ENCODE measurements around the gene EFCAB6.

EFCAB6 gene

GRCh38 chr22:43535741-43536140 lies 276.4 kb downstream of the EFCAB6 start:
- Histone ChIP-seq H3K36me3 (ENCODE audit: control insufficient read depth, low read length) (no peaks in the 10 kb centered on the region), H3K79me2 (ENCODE audit: control insufficient read depth, low read length) (no peaks in the 10 kb centered on the region), H3K27me3 (ENCODE audit: control insufficient read depth, low read length) (no peaks in the 10 kb centered on the region), H3K4me2 (ENCODE audit: low read length) (no peak overlapping the region), H3F3A (ENCODE audit: control insufficient read depth, insufficient read depth) (no peaks in the 10 kb centered on the region), H4K20me1 (ENCODE audit: control insufficient read depth, insufficient read depth, low read depth, low read length) (no peaks in the 10 kb centered on the region), H3K9me2 (replicated peaks; ENCODE audit: control insufficient read depth, low read length) (no peaks in the 10 kb centered on the region), H3K27ac (ENCODE audit: low read depth, low read length) (no peak overlapping the region), H3K4me3 (ENCODE audit: low read length) (no peak overlapping the region), H3K4me1 (ENCODE audit: control insufficient read depth, low read length) (no peaks in the 10 kb centered on the region), H3K9me3 (ENCODE audit: control insufficient read depth, insufficient read depth, low read length) (no peaks in the 10 kb centered on the region)
- TF ChIP-seq EZH2phosphoT487 (IDR thresholded peaks at IDR 0.05; ENCODE audit: borderline replicate concordance, low read length): no peak
- TF ChIP-seq CTCF (IDR thresholded peaks at IDR 0.05; ENCODE audit: low read depth, low read length, poor library complexity, severe bottlenecking): no peak

- Histone ChIP-seq H3K9me3 (ENCODE audit: control insufficient read depth, insufficient read depth, low read length) (no peaks in the 10 kb centered on the region), H4K20me1 (ENCODE audit: control insufficient read depth, insufficient read depth, low read depth, low read length) (no peaks in the 10 kb centered on the region), H3K79me2 (ENCODE audit: control insufficient read depth, low read length) (no peaks in the 10 kb centered on the region), H3K9me2 (replicated peaks; ENCODE audit: control insufficient read depth, low read length) (no peaks in the 10 kb centered on the region), H3K27me3 (ENCODE audit: control insufficient read depth, low read length) (no peaks in the 10 kb centered on the region), H3K4me2 (ENCODE audit: low read length) (no peak overlapping the region), H3K4me3 (ENCODE audit: low read length) (no peak overlapping the region), H3F3A (ENCODE audit: control insufficient read depth, insufficient read depth) (no peaks in the 10 kb centered on the region), H3K4me1 (ENCODE audit: control insufficient read depth, low read length) (no peaks in the 10 kb centered on the region), H3K36me3 (ENCODE audit: control insufficient read depth, low read length) (no peaks in the 10 kb centered on the region), H3K27ac (ENCODE audit: low read depth, low read length) (no peak overlapping the region)
- TF ChIP-seq CTCF (IDR thresholded peaks at IDR 0.05; ENCODE audit: low read depth, low read length, poor library complexity, severe bottlenecking) (no peak), EZH2phosphoT487 (IDR thresholded peaks at IDR 0.05; ENCODE audit: borderline replicate concordance, low read length) (no peak)
Measured at GRCh38 chr22:43535336-43535735, 276.8 kb downstream of the EFCAB6 start.

- H3K4me3 ChIP-seq (ENCODE audit: low read length): no peak overlapping the region
- H3K4me2 ChIP-seq (ENCODE audit: low read length): no peak overlapping the region
- H3K27me3 ChIP-seq (ENCODE audit: control insufficient read depth, low read length): no peaks in the 10 kb centered on the region
- H3K36me3 ChIP-seq (ENCODE audit: control insufficient read depth, low read length): no peaks in the 10 kb centered on the region
- H3K9me3 ChIP-seq (ENCODE audit: control insufficient read depth, insufficient read depth, low read length): no peaks in the 10 kb centered on the region
- TF ChIP-seq CTCF (IDR thresholded peaks at IDR 0.05; ENCODE audit: low read depth, low read length, poor library complexity, severe bottlenecking) (no peak), EZH2phosphoT487 (IDR thresholded peaks at IDR 0.05; ENCODE audit: borderline replicate concordance, low read length) (no peak)
- no peaks in the 10 kb centered on the region for H3K4me1 ChIP-seq (ENCODE audit: control insufficient read depth, low read length)
- H3K9me2 ChIP-seq (replicated peaks; ENCODE audit: control insufficient read depth, low read length): no peaks in the 10 kb centered on the region
- no peaks in the 10 kb centered on the region for H3K79me2 ChIP-seq (ENCODE audit: control insufficient read depth, low read length)
- no peaks in the 10 kb centered on the region for H4K20me1 ChIP-seq (ENCODE audit: control insufficient read depth, insufficient read depth, low read depth, low read length)
- no peaks in the 10 kb centered on the region for H3F3A ChIP-seq (ENCODE audit: control insufficient read depth, insufficient read depth)
- H3K27ac ChIP-seq (ENCODE audit: low read depth, low read length): no peak overlapping the region
Measured at GRCh38 chr22:43534916-43535315, 277.2 kb downstream of the EFCAB6 start.

All from DOHH2 (cell line).